Stimulated activated CD4-positive, alpha-beta T cell treated with anti-CD3 and anti-CD28 coated beads, Interleukin-1b, Interleukin-23, amount 100 ng/mL, for 24 hours (primary cell): ENCODE results near the gene SPC25.
"Not testable (repeated sequence)": the region's sequence is repeated elsewhere in the genome, so short reads cannot be mapped to it uniquely, and the experiment has no call there.

Experiments
- DNase-seq, 4 experiments: peaks; one replicate each; pipeline ENCODE4 v3.0.0-alpha.2; 2020; ENCODE audit warnings: low read depth in 4 of 4, low spot score in 1 of 4

SPC25 gene

GRCh38 chr2:168890006-168890782, at the start of gene SPC25:
TSS of gene SPC25 (minus strand) at chr2:168890430. CDS start at chr2:168889519, 911 bp downstream.
- DNase-seq = peak; percentile 57 to 85 (median 68)

- DNase-seq = no peak
Observed at GRCh38 chr2:168939918-168940317, 49.7 kb upstream of the SPC25 start.

GRCh38 chr2:168939061-168939460, 48.8 kb upstream of the SPC25 start:
- no peak for DNase-seq

- no peak for DNase-seq
Observed at GRCh38 chr2:168935810-168936581, 45.8 kb upstream of the SPC25 start.

GRCh38 chr2:168934826-168935225, 44.6 kb upstream of the SPC25 start:
- DNase-seq = no peak

- not testable (repeated sequence) for DNase-seq
Observed at GRCh38 chr2:168932174-168932573, 41.9 kb upstream of the SPC25 start.

GRCh38 chr2:168930242-168930641, 40.0 kb upstream of the SPC25 start:
- DNase-seq = no peak

GRCh38 chr2:168929031-168929430, 38.8 kb upstream of the SPC25 start:
- DNase-seq = no peak

GRCh38 chr2:168928113-168928831, 38.0 kb upstream of the SPC25 start:
- DNase-seq = no peak

- no peak for DNase-seq
Observed at GRCh38 chr2:168926621-168927386, 36.6 kb upstream of the SPC25 start.

GRCh38 chr2:168920504-168921157, 30.4 kb upstream of the SPC25 start:
- DNase-seq = peak in 1 of 4 experiments; percentile 2

- DNase-seq = no peak
Observed at GRCh38 chr2:168916331-168916675, 26.1 kb upstream of the SPC25 start.

GRCh38 chr2:168915441-168916330, 25.5 kb upstream of the SPC25 start:
- no peak for DNase-seq

GRCh38 chr2:168913495-168913894, 23.3 kb upstream of the SPC25 start:
- no peak for DNase-seq

- no peak for DNase-seq
Observed at GRCh38 chr2:168912901-168913369, 22.7 kb upstream of the SPC25 start.

- no peak for DNase-seq
Observed at GRCh38 chr2:168912466-168912865, 22.2 kb upstream of the SPC25 start.

- DNase-seq = no peak
Observed at GRCh38 chr2:168910330-168910729, 20.1 kb upstream of the SPC25 start.

GRCh38 chr2:168907940-168908662, 17.9 kb upstream of the SPC25 start:
- DNase-seq = no peak

GRCh38 chr2:168904358-168904757, 14.1 kb upstream of the SPC25 start:
- DNase-seq = no peak
